Muscle layer of duodenum (tissue), 2 donors: Measurements from ENCODE around the gene UST.
"Not testable (repeated sequence)": the region's sequence is repeated elsewhere in the genome, so short reads cannot be mapped to it uniquely, and the experiment has no call there.

Experiments
- H3K27ac ChIP-seq: one replicate; pipeline ENCODE4 v1.7.0; 2013; ENCODE audit warnings: mild to moderate bottlenecking, low read length
- H3K27me3 ChIP-seq: one replicate; pipeline ENCODE4 v1.7.0; 2013; ENCODE audit warnings: low read depth, mild to moderate bottlenecking, control low read depth, low read length
- H3K36me3 ChIP-seq, 2 donors: one replicate each; pipeline ENCODE4 v1.7.0; 2013; ENCODE audit warnings: low read length in 2 of 2, control low read depth in 1 of 2, mild to moderate bottlenecking in 1 of 2; ENCODE audit not compliant: insufficient read depth in 2 of 2, control insufficient read depth in 1 of 2
- H3K4me1 ChIP-seq, 2 donors: one replicate each; pipeline ENCODE4 v1.7.0; 2013; ENCODE audit warnings: low read length in 2 of 2, mild to moderate bottlenecking in 2 of 2, control low read depth in 1 of 2, moderate library complexity in 1 of 2; ENCODE audit not compliant: insufficient read depth in 2 of 2, control insufficient read depth in 1 of 2
- H3K4me3 ChIP-seq, 2 donors: one replicate each; pipeline ENCODE4 v1.7.0; 2013; ENCODE audit warnings: low read length in 2 of 2, low read depth in 1 of 2, mild to moderate bottlenecking in 1 of 2
- H3K9me3 ChIP-seq, 2 donors: one replicate each; pipeline ENCODE4 v1.7.0; 2013; ENCODE audit warnings: low read length in 2 of 2, control low read depth in 1 of 2, mild to moderate bottlenecking in 1 of 2; ENCODE audit not compliant: control insufficient read depth in 1 of 2
- donor health status: healthy.

The UST gene

DNA sequence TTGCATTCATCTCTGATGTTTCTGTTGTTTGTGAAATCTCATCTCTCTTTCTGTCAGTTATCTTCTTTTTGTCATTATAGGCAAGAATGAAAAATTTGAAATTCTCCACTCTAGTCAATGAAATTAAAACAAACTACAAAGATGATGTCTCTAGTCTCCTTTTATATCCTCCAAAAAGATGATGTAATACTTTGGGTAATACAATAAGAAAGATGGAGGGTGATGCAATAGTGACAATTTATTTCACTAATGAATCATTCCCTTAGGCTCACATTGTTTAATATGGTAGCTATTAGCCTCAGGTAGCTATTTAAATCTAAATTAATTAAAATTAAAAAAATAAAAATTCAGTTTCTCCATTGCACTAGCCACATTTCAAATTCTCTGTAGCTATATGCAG lies 145.4 kb downstream of the UST start:
- H3K4me1 ChIP-seq, result peaks cover 0 to 13% of the 10 kb centered on the region in 2 donors
- H3K4me3 ChIP-seq, result no peak overlapping the region
- no peak overlapping the region for H3K27ac ChIP-seq
- no peaks in the 10 kb centered on the region for H3K27me3 ChIP-seq
- H3K36me3 ChIP-seq, result no peaks in the 10 kb centered on the region
- H3K9me3 ChIP-seq, result no peaks in the 10 kb centered on the region

DNA sequence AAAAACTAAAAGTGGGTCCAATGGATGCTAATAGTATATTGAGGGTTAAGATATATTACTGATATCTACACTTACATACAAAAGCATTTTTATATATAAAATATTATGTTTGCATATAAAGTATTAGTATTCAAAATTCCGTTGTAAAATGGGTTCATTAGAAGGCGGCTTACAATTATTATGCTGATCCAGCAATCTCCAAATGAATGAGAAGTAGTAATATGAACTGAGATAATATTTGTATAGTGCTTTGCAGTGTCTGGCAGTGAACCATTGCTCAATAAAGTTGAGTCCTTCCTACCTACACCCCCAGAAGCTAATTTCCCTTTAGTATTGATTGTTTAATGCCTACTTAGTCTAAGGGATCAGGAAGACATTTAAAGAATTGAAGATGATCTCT lies 146.2 kb downstream of the UST start:
- Histone ChIP-seq H3K4me1 (peaks cover 0 to 13% of the 10 kb centered on the region in 2 donors), H3K9me3 (no peaks in the 10 kb centered on the region), H3K36me3 (no peaks in the 10 kb centered on the region), H3K27me3 (no peaks in the 10 kb centered on the region), H3K27ac (no peak overlapping the region), H3K4me3 (no peak overlapping the region)

DNA sequence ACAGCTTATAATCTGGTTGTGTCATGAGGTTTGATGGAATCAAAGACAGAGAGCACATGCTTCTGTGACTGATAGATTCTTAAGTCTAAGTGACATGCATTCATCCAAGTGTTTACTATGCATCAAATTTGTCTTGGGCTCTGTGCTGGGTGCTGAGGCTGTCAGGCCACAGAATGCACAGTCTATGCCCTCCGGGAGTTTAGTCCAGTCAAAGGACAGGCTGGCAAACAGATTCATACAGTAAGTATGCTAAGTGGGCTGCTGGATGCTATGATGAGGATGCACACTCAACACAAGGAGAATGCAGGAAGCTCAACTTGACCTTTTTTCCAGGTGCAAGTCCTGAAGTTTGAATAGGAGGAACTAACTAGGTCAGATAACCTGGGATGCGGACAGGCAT lies 146.7 kb downstream of the UST start:
- Histone ChIP-seq H3K27ac (no peak overlapping the region), H3K4me1 (peaks cover 0 to 13% of the 10 kb centered on the region in 2 donors)

DNA sequence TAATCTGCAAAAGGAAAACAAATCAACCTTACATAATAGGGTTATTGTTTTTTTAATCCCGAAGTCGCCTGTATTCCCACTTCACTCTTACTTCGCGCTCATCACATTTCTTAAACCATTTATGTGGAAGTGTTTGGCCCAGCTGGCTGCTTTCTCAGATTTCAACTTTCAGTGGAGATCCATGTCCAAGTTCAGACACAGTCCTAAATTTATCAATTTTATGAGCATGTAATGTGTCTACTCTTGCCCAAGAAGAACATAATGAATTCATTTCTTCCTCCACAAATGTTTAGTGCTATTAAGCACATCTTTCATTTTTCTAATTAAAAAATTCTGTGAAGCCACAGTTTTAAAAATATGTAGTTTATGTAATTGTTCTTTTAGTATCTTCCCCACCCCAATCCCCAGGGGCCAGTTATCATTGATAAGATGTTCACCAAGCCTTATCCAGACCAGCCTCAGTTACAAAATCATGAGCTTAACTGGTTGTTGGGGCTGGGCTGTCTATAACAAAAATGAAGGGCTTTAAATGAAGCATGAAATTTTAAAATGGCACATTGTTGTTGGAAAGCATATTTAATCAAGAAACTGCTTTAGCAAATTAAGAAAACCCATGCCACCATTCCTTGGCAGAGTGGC lies 151.7 kb downstream of the UST start:
- no peak overlapping the region for H3K4me3 ChIP-seq
- H3K9me3 ChIP-seq, result no peaks in the 10 kb centered on the region
- H3K4me1 ChIP-seq, result no peaks in the 10 kb centered on the region
- H3K36me3 ChIP-seq, result no peaks in the 10 kb centered on the region
- no peaks in the 10 kb centered on the region for H3K27me3 ChIP-seq
- no peak overlapping the region for H3K27ac ChIP-seq

More for the DNA sequence above, 146.7 kb downstream of the UST start:
- Histone ChIP-seq H3K9me3 (no peaks in the 10 kb centered on the region), H3K27me3 (no peaks in the 10 kb centered on the region), H3K36me3 (no peaks in the 10 kb centered on the region), H3K4me3 (no peak overlapping the region)

DNA sequence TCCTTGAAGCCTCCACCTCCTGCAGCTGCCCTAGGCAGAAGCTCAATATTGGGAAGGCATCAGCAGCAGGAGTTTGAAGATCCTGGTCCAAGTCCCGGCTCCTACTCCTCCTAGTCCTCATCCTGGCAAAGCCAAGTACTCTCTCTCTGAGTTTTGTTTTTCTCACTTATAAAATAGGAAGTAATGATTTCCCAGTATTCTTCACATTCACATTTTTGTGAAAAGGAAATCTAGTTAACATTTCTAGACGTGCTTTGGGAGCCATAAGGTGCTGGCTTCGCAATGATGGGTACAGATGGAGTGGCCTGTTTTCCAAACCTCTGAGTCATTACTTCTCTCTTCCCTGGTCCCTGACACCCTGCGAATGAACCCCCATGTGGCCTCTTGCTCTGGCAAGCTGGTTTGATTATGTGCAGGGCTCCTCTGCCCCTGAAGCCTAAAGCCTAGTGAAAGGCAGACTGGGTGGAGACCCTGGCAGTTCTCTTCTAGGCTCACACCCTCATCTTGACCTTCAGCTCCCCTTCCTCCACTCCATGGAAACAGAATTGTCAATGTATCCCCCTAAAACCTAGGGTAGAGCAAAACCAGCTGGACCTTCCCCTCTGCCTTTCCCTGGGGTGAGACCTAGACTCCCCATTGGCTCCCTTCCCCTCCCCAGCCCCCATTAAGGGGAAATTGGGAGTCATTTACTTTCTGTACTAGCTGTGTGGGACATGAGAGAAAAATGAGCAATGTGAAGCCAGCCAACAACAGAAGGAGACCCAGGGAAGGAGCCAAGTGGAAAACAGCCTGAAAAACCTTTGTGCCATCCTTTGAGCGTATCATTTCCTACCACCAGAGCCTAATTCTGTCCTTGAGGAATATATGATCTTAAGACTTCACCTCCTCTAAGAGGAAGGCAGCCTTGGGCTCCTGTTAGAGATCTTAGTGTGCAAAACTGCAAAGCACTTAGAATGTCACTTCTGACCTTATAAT lies 158.4 kb downstream of the UST start:
- H3K9me3 ChIP-seq, result no peaks in the 10 kb centered on the region

DNA sequence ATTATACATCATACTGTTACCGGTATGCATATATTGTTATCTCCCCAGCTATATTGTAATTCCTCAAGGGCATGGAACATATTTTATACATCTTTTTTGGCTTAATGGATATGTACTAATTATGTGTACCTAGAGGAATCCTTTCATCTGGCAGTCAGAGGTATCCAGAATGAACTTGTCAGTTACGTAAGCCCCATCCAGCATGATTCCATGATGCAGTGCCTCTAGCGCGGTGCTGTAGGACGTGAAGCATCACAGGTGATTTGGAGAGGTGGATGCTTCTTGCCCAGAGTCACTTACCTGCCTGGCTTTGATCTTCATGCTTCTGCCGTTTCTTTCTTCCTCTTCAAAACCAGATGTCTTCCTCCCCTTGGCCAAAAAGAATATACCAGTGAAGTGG lies 159.1 kb downstream of the UST start:
- no peak overlapping the region for H3K4me3 ChIP-seq
- H3K36me3 ChIP-seq, result no peaks in the 10 kb centered on the region
- no peaks in the 10 kb centered on the region for H3K4me1 ChIP-seq
- H3K27me3 ChIP-seq, result no peaks in the 10 kb centered on the region
- no peak overlapping the region for H3K27ac ChIP-seq
- no peaks in the 10 kb centered on the region for H3K9me3 ChIP-seq

More for the DNA sequence above, 158.4 kb downstream of the UST start:
- no peaks in the 10 kb centered on the region for H3K4me1 ChIP-seq
- no peak overlapping the region for H3K4me3 ChIP-seq
- no peaks in the 10 kb centered on the region for H3K36me3 ChIP-seq
- no peaks in the 10 kb centered on the region for H3K27me3 ChIP-seq
- H3K27ac ChIP-seq, result no peak overlapping the region

DNA sequence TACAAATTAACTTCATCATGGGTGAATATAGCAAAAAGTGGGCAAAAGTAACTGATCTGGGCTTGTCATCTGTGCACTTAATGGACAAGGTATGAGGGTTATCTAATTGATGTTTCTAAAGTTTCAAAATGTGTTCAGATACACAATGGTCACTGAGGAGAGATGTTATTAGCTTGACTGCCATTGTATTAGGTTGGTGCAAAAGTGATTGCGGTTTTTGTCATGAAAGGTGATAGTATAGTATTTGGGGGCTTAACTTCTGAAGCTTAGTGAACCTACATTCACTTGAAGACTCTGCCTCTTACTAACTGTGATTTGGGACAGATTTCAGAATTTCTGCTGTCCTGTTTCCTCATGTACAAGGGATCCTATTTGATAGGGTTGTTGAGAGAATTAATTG lies 159.6 kb downstream of the UST start:
- no peak overlapping the region for H3K27ac ChIP-seq
- H3K36me3 ChIP-seq, result no peaks in the 10 kb centered on the region
- no peak overlapping the region for H3K4me3 ChIP-seq
- no peaks in the 10 kb centered on the region for H3K4me1 ChIP-seq
- no peaks in the 10 kb centered on the region for H3K9me3 ChIP-seq
- H3K27me3 ChIP-seq, result no peaks in the 10 kb centered on the region

DNA sequence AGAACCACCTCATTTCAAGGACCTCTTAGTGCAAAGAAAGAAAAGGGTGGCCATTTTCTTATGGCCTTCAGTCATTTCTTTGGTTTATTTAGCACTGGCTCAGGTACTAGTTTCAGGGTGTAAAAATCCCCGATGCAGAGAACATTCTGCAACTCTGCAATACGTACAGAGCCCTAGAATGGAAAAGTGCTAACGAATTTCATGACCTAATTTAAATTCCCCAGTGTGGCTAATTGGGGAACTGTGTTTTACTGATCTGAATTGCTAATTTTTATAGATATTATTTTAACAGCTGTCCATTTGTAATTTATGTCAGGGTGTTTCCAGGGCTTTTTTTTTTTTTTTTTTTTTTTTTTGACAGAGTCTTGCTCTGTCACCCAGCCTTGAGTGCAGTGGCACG lies 160.7 kb downstream of the UST start:
- no peaks in the 10 kb centered on the region for H3K36me3 ChIP-seq
- H3K4me1 ChIP-seq, result no peaks in the 10 kb centered on the region
- no peak overlapping the region for H3K4me3 ChIP-seq
- H3K9me3 ChIP-seq, result no peaks in the 10 kb centered on the region
- no peaks in the 10 kb centered on the region for H3K27me3 ChIP-seq
- no peak overlapping the region for H3K27ac ChIP-seq

DNA sequence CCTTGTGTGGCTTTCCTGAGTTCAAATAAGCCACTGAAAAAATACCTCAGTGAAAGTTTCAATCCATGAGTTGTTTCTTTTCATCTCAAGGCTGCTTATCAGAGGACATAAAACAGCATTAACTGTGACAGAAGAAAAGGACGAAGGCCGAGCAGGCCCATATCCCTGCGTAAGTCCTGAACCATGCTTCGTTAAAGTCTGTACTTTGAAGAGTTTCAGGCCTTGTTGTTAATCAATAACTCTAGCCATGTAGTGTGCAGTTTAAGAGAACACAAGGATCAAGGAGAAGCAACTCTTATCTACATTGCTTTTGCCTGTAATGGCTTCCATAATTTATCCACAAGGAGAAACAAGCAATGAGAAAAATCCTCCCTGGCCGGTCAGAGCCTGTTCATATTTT lies 165.4 kb downstream of the UST start:
- H3K9me3 ChIP-seq, result no peaks in the 10 kb centered on the region
- H3K36me3 ChIP-seq, result no peaks in the 10 kb centered on the region
- no peak overlapping the region for H3K27ac ChIP-seq
- H3K27me3 ChIP-seq, result no peaks in the 10 kb centered on the region
- H3K4me3 ChIP-seq, result no peak overlapping the region
- H3K4me1 ChIP-seq, result no peaks in the 10 kb centered on the region

DNA sequence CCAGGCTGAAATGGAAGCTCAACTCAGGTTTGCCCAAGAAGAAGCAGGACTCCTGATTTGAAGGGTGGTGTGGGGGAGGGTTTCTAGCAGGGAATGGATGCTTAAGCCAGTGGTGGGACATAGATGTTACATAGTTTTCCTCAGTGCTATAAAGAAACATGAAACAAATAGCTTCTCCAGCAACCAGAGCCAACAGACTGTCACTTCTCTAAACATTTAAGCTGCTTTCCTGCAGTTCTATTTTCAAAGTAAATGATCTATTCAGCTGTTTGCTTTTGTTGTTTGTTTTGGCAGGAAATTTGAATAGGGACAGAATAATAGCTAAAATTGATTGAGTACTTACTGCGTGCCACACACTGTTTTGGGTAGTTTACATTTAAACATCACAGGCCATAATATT lies 169.0 kb downstream of the UST start:
- Histone ChIP-seq H3K4me3 (no peak overlapping the region), H3K27ac (no peak overlapping the region), H3K36me3 (peaks cover 0 to 6% of the 10 kb centered on the region in 2 donors)

DNA sequence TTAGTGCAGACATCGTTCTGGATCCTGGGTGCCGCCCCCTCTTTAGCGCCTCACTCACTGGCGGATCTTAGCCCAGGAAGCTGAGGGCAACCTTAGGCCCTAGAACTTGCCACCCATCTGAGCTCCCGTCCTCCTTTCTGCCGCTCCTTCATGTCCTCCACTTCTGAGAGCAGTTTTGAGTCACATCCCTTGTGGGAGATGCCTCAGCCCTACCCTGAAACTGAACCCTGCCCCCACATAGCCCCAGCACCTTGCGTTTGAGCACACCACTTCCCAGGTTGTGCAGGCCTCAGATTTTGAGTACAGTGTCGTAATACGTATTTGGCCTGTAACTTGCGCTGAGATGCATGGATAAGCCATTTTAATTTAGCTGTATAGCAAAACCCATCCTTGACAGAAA lies 169.7 kb downstream of the UST start:
- not testable (repeated sequence) for H3K27ac ChIP-seq, H3K4me3 ChIP-seq, H3K4me1 ChIP-seq, H3K9me3 ChIP-seq, H3K36me3 ChIP-seq, H3K27me3 ChIP-seq

More for the DNA sequence above, 169.0 kb downstream of the UST start:
- Histone ChIP-seq H3K4me1 (no peaks in the 10 kb centered on the region), H3K9me3 (peaks cover 5% of the 10 kb centered on the region in 2 donors), H3K27me3 (no peaks in the 10 kb centered on the region)
